Left ventricle myocardium inferior (tissue), 1 donor: ENCODE measurements around the gene GPR156. TPM values are rescaled to one million over a fixed set of nuclear protein-coding genes. Genes with fewer than 3 reads are reported as not detected.
A peak's percentile ranks its signal among the peaks of the same experiment; 100 is the strongest.

Experiments
- DNase-seq: peaks from one replicate; pipeline ENCODE4 v3.0.0-alpha.2; 2020
- H3K27ac ChIP-seq: fragments of 200-600 bp; replicated peaks from 2 replicates; pipeline ENCODE4 v1.8.0; 2021
- H3K27me3 ChIP-seq: fragments of 200-600 bp; 2 replicates; pipeline ENCODE4 v1.8.0; 2021; ENCODE audit warnings: low read depth
- H3K36me3 ChIP-seq: fragments of 200-600 bp; 2 replicates; pipeline ENCODE4 v1.8.0; 2021
- H3K4me1 ChIP-seq: fragments of 200-600 bp; 2 replicates; pipeline ENCODE4 v1.8.0; 2021
- H3K4me3 ChIP-seq: fragments of 200-600 bp; 2 replicates; pipeline ENCODE4 v1.8.0; 2021; ENCODE audit warnings: mild to moderate bottlenecking, moderate library complexity
- H3K9me3 ChIP-seq: fragments of 200-600 bp; replicated peaks from 2 replicates; pipeline ENCODE4 v1.8.0; 2021
- intact Hi-C: fragments of 100-400 bp; cut with micrococcal nuclease; formaldehyde crosslinking; loops from one replicate; pipeline ENCODE4 v1.11.0; 2022
- total RNA-seq: library from RNA; stranded (reverse); fragmentation: NEBNext Ultra II Directional; extraction: Animal tissue kit (Norgen Biotek cat#: 25700); gene quantifications from one replicate; pipeline ENCODE4 v1.2.1, GENCODE V29; 2021
- TF ChIP-seq, protein P1 (sequence below): fragments of 200-600 bp; IDR thresholded peaks from 2 replicates; pipeline ENCODE4 v1.8.0; 2021; ENCODE audit warnings: antibody characterized with exemption, mild to moderate bottlenecking, borderline replicate concordance
- donor health status: DM: no; HTN: yes; CAD: no; lungs with severe emphysema.

Gene GPR156
- total RNA-seq, 1 donor from 2014 or later: not detected

DNA sequence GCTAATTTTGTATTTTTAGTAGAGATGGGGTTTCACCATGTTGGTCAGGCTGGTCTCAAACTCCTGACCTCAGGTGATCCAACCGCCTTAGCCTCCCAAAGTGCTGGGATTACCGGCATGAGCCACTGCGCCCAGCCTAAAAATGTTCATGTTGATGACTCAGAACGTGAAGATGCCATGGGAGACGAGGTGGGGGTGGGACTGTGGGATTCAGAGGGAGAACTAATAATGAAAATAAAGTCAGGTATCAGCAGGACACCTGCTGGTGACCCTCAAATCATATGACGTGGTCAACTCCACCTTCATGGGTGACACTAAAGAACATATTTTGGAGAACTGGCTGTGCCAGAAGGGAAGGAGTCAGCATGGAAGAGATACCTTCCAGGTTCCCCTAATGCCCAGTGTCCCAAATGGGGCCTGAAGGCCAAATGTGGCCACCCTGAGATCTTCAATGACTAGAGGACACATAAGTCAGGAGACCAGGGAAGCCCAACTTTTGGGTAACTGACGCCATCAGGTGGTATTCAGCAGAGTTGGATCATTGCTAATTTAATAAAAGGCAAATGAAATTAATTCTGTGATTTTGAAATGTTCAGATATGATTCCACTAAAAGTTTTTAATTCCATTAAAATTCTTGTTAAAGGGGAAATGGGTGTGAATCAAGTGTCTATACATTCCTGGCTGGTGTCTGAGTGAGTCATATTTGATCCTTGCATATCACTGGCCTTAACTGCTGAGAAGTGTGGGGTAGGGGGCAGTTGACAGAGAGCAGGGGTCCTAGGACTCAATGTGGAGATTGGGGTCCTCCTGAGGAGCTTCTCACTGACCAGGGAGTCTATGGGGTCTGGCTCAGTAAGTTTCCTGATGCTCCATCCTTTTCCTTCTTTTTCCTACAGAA, 102.2 kb downstream of the GPR156 start:
- H3K36me3 ChIP-seq: no peaks in the 10 kb centered on the region
- TF ChIP-seq, protein P1, sequence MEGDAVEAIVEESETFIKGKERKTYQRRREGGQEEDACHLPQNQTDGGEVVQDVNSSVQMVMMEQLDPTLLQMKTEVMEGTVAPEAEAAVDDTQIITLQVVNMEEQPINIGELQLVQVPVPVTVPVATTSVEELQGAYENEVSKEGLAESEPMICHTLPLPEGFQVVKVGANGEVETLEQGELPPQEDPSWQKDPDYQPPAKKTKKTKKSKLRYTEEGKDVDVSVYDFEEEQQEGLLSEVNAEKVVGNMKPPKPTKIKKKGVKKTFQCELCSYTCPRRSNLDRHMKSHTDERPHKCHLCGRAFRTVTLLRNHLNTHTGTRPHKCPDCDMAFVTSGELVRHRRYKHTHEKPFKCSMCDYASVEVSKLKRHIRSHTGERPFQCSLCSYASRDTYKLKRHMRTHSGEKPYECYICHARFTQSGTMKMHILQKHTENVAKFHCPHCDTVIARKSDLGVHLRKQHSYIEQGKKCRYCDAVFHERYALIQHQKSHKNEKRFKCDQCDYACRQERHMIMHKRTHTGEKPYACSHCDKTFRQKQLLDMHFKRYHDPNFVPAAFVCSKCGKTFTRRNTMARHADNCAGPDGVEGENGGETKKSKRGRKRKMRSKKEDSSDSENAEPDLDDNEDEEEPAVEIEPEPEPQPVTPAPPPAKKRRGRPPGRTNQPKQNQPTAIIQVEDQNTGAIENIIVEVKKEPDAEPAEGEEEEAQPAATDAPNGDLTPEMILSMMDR: peak; percentile 59
- no peak overlapping the region for H3K4me3 ChIP-seq
- H3K4me1 ChIP-seq: peaks cover 2% of the 10 kb centered on the region
- H3K27ac ChIP-seq: no peak overlapping the region
- intact Hi-C loops: loop anchor here (5.0 kb wide), 1 partner anchor 291 kb away; no protein-coding TSS in a partner anchor
- no peaks in the 10 kb centered on the region for H3K27me3 ChIP-seq
- H3K9me3 ChIP-seq: no peaks in the 10 kb centered on the region
- DNase-seq: no peak

DNA sequence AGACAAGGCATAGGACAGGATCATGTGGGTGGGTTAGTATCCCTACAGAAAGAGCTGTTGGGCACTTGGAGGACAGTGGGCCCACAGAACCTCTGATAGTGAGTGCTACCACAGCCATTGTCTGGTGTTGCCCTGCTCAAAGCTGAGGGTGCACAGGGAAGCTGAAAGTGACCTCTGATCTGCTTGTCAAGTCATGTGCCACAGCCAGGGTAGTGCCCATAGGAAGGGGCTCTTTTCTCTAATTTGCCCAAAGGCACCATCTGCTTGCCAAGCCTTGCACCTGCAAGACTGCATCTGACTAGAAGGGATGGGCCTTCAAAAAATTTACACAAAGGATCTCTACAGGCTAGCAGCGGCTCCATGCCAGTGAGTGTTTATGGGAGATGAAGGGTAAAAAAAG, 103.4 kb downstream of the GPR156 start:
- DNase-seq: no peak
- Histone ChIP-seq H3K36me3 (no peaks in the 10 kb centered on the region), H3K4me3 (no peak overlapping the region), H3K27me3 (no peaks in the 10 kb centered on the region), H3K4me1 (peaks cover 14% of the 10 kb centered on the region), H3K27ac (no peak overlapping the region), H3K9me3 (no peaks in the 10 kb centered on the region)
- intact Hi-C loops: loop anchor here (5.0 kb wide), 1 partner anchor 289 kb away; no protein-coding TSS in a partner anchor
- TF ChIP-seq, protein P1: no peak

DNA sequence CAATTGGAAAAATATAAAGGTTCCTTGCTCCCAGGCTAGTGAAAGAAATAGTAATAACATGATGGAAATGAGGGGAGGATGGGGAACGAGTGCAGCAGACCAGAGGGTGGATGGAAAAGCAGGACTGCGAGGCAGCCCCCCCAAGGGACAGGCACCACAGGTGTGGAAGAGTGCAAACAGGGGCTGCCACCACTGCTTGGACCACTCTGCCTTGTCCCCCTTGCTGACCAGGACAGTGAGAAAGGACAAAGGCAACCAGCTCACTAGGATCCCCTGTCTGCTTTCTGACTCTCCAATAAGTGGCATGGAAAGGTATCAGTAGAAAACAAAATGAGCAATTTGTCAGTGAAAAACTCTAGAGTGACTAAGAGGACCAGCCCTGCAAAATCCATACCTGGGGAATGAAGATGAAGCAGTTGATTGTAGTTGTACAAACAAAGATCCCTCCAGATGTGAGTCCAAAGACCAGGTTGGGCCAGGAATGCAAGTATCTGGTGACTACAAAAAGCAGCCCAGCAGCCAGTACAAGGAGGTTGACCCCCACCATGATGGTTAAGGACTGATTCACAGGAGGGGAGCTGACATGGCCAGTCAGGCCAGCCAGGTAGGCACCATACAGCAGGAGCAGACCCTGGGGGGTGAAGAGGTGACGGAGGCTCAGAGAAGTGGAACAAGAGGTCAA, 104.2 kb downstream of the GPR156 start:
- intact Hi-C loops: loop anchor here (5.0 kb wide), 1 partner anchor 289 kb away; no protein-coding TSS in a partner anchor
- no peaks in the 10 kb centered on the region for H3K27me3 ChIP-seq
- no peaks in the 10 kb centered on the region for H3K36me3 ChIP-seq
- H3K9me3 ChIP-seq: no peaks in the 10 kb centered on the region
- peaks cover 16% of the 10 kb centered on the region for H3K4me1 ChIP-seq
- DNase-seq: no peak
- H3K4me3 ChIP-seq: no peak overlapping the region
- TF ChIP-seq, protein P1: no peak
- no peak overlapping the region for H3K27ac ChIP-seq

DNA sequence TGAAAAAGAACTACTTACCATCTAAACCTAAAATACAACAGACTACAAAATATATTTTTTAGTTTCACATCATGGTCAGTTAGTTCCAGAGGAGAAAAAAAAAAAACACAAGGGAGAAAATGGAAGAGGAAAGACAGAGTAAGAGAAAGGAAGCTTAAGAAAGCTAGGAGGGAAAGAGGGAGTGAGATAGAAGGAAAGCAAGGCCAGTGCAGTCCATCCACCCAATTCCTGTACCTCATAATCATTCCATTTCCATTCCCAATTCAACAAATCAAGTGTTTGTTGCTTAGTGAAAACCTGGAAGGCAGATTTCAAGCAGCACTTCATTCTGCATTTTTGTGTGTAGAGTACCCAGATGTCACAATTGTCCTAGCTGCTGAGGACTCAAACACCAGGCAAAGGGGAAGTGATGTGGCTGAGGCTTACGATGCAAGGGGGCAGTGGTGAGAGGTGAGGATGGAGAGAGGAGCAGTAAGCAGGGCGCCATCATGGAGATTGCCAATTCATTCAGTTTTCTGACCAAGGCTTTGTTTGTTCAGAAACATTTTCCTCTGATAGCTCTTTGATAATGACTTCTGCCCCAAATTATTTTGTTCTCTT, 107.2 kb downstream of the GPR156 start:
- Histone ChIP-seq H3K36me3 (no peaks in the 10 kb centered on the region), H3K27me3 (no peaks in the 10 kb centered on the region), H3K27ac (peak overlapping the region; percentile 16), H3K9me3 (no peaks in the 10 kb centered on the region), H3K4me1 (peaks cover 16% of the 10 kb centered on the region), H3K4me3 (peak overlapping the region; percentile 5)
- TF ChIP-seq, protein P1: no peak
- intact Hi-C loops: no loop called here
- no peak for DNase-seq

DNA sequence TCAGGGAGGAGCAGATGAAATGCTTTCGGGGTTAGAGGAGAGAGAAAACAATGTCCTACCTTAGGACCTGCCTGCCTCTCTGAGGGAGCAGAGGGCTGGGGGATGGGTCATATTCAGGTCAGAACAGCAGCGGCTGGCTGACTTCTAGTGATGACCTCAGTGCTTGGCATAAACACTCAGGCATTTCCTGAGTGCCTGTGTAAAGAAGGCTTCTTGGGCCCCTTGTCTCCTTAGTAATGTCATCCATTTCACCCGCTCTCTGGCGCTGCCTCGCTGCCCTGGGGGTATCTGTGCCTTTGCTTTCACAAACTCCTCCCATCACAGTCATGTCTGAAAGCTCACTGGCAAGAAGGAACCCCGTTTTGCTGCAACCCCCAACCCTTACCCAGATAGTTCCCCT, 107.9 kb downstream of the GPR156 start:
- peak overlapping the region; percentile 16 for H3K27ac ChIP-seq
- TF ChIP-seq, protein P1: no peak
- H3K36me3 ChIP-seq: no peaks in the 10 kb centered on the region
- H3K27me3 ChIP-seq: no peaks in the 10 kb centered on the region
- H3K4me3 ChIP-seq: peak overlapping the region; percentile 5
- H3K9me3 ChIP-seq: no peaks in the 10 kb centered on the region
- peak; percentile 28 for DNase-seq
- intact Hi-C loops: no loop called here
- H3K4me1 ChIP-seq: peaks cover 16% of the 10 kb centered on the region
